ENCODE data around the gene KRT35.
"Not testable (repeated sequence)": the region's sequence is repeated elsewhere in the genome, so short reads cannot be mapped to it uniquely, and the experiment has no call there.

The KRT35 gene

GRCh38 chr17:41453066-41453465, 27.9 kb downstream of the KRT35 start:
- no peak for DNase-seq (ENCODE audit: low spot score)

DNA sequence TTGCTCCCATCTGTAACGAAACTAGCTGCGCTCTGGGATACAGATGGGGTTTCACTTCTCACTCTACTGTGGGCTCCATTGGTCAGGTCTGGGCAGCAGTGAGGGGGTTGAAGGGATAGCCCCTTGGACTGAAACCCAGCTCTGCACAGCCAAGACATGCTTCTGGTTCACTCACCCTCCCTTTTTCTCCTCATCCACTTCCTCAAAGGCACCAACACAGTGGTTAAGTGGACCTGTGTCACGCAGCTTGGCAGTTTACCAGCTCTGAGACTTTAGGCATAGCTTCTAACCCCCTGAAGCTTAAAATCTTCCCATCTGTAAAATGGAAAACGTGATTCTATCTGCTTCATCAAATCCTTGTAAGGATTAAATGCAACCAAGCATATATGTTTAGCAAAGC, 28.7 kb downstream of the KRT35 start:
- DNase-seq (ENCODE audit: low spot score): peak; percentile 11

- peak; percentile 17 for DNase-seq (ENCODE audit: low spot score)
Measured at GRCh38 chr17:41451154-41451728, 29.7 kb downstream of the KRT35 start.

- DNase-seq (ENCODE audit: low spot score): no peak
Measured at GRCh38 chr17:41449008-41449407, 31.9 kb downstream of the KRT35 start.

GRCh38 chr17:41448506-41448905, 32.4 kb downstream of the KRT35 start:
- DNase-seq (ENCODE audit: low spot score): no peak

- DNase-seq (ENCODE audit: low spot score): no peak
Measured at GRCh38 chr17:41446806-41447205, 34.1 kb downstream of the KRT35 start.

DNA sequence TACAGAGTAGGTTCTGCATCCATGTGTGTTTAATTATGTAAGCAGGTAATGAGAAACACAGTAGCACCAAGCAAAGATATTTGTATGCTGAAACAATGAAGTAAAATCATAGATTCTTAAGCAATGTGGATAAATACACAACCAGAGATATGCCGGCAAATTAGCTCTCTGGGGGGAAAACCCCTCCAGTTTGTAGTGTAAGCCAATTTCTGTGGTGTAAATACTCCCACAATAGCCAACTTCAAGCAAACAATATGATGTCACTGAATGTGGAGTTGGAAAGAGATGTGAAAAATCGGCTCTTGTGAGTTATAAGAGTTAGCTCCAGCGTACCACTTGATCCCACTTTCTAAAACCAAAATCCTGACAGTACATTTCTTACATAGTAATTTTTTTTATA, 36.3 kb downstream of the KRT35 start:
- no peak for DNase-seq (ENCODE audit: low spot score)

DNA sequence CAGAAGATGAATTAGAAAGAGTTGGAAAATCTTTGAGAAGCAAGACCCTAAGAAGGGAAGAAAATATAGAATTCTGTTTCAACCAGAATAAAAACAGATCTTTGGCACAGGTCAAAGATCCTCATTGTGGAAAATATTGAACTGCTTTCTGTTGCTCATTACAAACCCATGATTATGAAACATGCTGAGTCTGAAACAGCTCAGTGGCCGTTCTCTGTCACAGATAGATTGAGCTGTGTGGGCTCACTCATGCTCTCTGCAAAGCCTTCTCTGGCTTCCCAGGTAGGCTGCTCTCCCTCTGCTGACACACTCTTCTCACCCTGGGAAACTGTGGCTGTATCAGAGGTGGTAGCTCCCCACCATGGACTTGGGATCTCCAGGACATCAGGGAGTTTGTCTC, 36.8 kb downstream of the KRT35 start:
- no peak for DNase-seq (ENCODE audit: low spot score)

GRCh38 chr17:41442739-41443138, 38.2 kb downstream of the KRT35 start:
- peak; percentile 23 for DNase-seq (ENCODE audit: low spot score)

DNA sequence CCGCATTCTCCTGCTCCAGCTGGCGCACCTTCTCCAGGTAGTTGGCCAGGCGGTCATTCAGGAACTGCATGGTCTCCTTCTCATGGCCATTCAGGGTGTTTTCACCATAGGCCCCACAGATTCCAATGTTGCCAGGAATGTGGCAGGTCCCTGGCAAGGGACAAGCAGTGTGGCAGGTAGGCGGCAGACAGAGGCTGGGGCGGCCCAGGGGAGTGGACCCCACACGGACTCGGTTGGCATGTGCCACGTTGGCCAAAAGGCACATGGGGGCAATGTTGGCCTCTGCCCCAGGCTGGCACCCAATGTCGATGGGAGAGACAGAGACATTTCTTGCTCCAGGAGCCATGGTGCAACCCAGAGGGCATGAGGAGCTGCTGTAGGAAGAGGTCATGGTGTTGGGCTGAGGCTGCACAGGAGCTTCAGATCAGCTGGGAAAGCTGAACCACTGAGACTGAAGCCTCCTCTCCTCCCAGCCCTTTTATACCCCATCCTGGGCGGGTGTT, 40.4 kb downstream of the KRT35 start, which contains the start of gene KRT38:
Gene KRT38, minus strand, starts transcription at position 453 of the 503 bp plus-strand sequence. Its CDS starts 62 bp downstream, at position 391.
- no peak for DNase-seq (ENCODE audit: low spot score)

DNA sequence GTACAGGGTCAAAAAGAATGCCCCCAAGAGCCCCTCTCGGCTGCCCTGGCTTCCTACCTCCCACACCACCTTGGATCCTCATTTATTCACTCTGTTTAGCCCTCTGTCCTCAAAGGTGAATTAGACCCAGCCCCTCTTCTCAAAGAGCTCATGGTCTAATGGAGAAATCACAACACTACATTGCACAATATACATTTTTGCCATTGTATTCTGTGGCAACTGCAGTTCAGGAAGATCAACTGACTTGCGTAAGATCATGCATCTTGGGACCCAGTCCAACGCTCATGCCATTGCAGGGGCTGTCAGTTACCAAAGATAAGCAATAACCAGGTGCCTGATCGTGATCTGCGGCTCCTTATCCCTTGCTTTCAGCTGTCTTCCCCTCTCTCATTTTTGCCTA, 41.6 kb downstream of the KRT35 start:
- DNase-seq (ENCODE audit: low spot score): no peak

- DNase-seq (ENCODE audit: low spot score): no peak
Measured at GRCh38 chr17:41437769-41438168, 43.2 kb downstream of the KRT35 start.

GRCh38 chr17:41437254-41437653, 43.7 kb downstream of the KRT35 start:
- DNase-seq (ENCODE audit: low spot score): no peak

- no peak for DNase-seq (ENCODE audit: low spot score)
Measured at GRCh38 chr17:41434415-41434814, 46.5 kb downstream of the KRT35 start.

GRCh38 chr17:41434005-41434404, 46.9 kb downstream of the KRT35 start:
- DNase-seq (ENCODE audit: low spot score): no peak

DNA sequence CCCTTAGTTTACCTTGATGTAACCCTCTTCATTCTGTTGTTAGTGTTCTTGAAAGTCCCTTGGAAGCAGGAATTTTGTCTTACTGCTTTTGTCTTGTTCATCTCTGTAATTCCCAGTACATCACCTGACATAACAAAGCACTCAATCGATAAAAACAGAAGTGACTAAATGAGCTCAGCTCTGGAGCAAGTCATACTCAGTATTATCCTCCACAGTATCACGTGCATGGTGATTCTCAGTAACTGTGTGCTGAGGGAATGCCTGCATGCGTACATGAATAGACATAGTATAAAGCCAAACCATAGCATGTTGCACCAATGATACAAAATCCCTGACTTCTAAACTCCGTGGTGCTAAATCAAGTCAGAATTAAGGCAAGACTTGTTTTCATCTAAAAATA, 47.4 kb downstream of the KRT35 start:
- no peak for DNase-seq (ENCODE audit: low spot score)

- not testable (repeated sequence) for DNase-seq (ENCODE audit: low spot score)
Measured at GRCh38 chr17:41430376-41430775, 50.6 kb downstream of the KRT35 start.

DNA sequence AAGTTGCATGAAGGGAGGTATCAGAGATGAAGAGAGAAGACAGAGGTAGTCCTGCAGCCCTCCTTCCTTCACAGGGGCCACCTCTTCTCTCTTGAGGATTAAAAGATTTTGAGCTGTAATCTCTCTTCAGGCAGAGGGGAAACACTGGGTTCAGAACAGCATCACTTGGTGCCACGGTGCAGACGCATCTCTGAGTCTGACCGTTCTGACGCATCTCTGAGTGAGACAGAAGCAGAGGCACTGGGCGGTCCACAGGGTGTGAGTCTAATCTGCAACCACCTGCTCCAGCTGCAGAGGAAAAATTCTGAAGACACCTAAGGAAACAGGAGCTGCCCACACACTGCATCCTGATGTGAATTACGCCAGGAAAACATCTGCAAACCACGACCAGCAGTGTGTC, 51.3 kb downstream of the KRT35 start:
- DNase-seq (ENCODE audit: low spot score): no peak

DNA sequence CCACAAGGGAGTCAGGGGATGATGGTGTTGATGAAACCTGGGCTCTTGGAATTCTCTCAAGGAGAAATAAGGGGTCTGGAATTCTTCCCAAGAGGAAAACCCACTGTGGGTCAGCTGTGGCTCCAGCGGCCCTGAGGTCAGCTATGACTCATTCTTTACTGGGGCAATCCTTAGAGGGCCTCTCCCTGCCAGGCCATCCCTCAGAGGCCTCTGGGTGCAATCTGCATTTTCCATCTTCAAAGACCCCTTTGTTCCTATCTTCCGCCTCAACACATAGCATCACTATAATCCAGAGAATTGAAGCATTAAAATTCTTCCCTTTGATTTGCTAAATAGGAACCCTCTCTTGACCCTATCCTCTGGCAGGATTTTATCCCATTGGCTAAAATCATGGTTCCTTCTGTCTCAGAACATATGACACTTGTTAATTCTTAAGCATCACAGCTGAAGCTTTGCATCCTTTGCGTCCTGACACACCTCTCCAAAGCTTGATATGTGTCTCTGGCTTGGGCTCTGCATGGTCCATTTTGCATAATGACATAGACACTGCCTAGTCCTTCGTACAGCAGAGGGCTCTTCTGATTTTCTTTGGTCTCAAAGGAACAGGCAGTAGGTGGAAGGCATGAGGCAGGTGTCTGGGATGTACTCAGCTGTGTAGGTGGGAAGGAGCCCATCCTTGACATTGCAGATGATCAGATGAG, 52.2 kb downstream of the KRT35 start:
- DNase-seq (ENCODE audit: low spot score): peak; percentile 31
